ENCODE measurements around the gene WNK2.

Gene WNK2

GRCh38 chr9:93297659-93298497, 113.9 kb downstream of the WNK2 start:
- DNase-seq: no peak

GRCh38 chr9:93298498-93299417, 114.8 kb downstream of the WNK2 start:
- DNase-seq: no peak

GRCh38 chr9:93299418-93300174, 115.7 kb downstream of the WNK2 start:
- no peak for DNase-seq

GRCh38 chr9:93300175-93300572, 116.2 kb downstream of the WNK2 start:
- DNase-seq: no peak

GRCh38 chr9:93300585-93301081, 116.7 kb downstream of the WNK2 start:
- no peak for DNase-seq

GRCh38 chr9:93301291-93301811, 117.4 kb downstream of the WNK2 start:
- DNase-seq: no peak

- no peak for DNase-seq
Measured at GRCh38 chr9:93301911-93302541, 118.1 kb downstream of the WNK2 start.

- peak; percentile 66 for DNase-seq
Measured at GRCh38 chr9:93302586-93303257, 118.8 kb downstream of the WNK2 start.

- no peak for DNase-seq
Measured at GRCh38 chr9:93303258-93303771, 119.4 kb downstream of the WNK2 start.

- no peak for DNase-seq
Measured at GRCh38 chr9:93303806-93304573, 120.1 kb downstream of the WNK2 start.

GRCh38 chr9:93304574-93305496, 120.9 kb downstream of the WNK2 start:
- DNase-seq: peak; percentile 40

GRCh38 chr9:93305497-93306020, 121.6 kb downstream of the WNK2 start:
- peak; percentile 63 for DNase-seq

GRCh38 chr9:93306081-93306480, 122.1 kb downstream of the WNK2 start:
- DNase-seq: no peak

- DNase-seq: no peak
Measured at GRCh38 chr9:93306579-93307091, 122.7 kb downstream of the WNK2 start.

- DNase-seq: no peak
Measured at GRCh38 chr9:93307468-93308157, 123.7 kb downstream of the WNK2 start.

GRCh38 chr9:93308158-93308602, 124.2 kb downstream of the WNK2 start:
- no peak for DNase-seq

- DNase-seq: no peak
Measured at GRCh38 chr9:93308676-93309075, 124.7 kb downstream of the WNK2 start.

- no peak for DNase-seq
Measured at GRCh38 chr9:93309889-93310425, 126.0 kb downstream of the WNK2 start.

All from NCI-H2171 treated with DMSO at 0.1 percent for 48 hours (cell line).